GM18508 (cell line): ENCODE results near the gene SFMBT2.
A peak's percentile ranks its signal among the peaks of the same experiment; 100 is the strongest.
"Not testable (repeated sequence)": the region's sequence is repeated elsewhere in the genome, so short reads cannot be mapped to it uniquely, and the experiment has no call there.

ENCODE experiments used
- ATAC-seq: cut with Tn5 transposase; IDR thresholded peaks from one replicate; pipeline ENCODE4 v1.9.1; 2021; ENCODE audit warnings: moderate number of reproducible peaks; ENCODE audit not compliant: insufficient read depth, unreplicated experiment

The SFMBT2 gene

DNA sequence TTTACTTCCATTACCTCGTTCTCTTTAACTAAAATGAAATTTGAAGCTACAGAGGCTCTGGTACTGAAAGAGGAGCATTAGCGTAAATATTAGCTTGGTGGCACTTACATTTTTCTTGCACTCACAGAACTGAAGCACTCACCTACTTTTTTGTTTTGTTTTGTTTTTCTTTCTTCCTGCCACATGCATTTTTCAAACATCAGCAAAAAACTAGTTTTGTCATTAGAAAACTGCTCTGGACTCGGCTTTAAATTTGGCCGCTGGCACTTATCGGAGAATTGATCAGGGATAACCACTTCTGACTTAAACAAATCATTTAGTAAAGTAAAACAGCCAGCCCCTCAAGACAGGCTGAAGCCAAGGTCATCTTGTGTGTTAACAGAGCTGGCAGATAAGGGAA is 216.3 kb downstream of the SFMBT2 start:
- no peak for ATAC-seq

DNA sequence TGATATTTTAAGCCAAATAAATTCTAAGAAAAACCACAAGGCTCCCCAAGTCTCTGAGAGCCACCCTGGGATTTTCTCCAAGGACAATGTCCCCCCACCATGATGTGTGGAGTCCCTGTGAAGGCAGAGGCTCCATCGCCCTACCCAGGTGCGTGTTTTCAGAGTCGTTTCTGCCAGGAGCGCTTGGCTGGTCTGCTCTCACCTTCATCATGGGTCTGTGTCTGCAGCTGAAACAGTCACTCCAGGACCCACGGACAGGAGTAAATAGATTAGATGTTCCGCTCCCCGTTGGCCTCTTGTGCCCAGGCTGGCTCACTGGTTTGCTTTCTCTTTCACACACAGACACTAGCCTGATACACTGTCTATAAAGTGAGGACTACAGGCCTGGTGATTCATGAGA is 217.5 kb downstream of the SFMBT2 start:
- no peak for ATAC-seq

DNA sequence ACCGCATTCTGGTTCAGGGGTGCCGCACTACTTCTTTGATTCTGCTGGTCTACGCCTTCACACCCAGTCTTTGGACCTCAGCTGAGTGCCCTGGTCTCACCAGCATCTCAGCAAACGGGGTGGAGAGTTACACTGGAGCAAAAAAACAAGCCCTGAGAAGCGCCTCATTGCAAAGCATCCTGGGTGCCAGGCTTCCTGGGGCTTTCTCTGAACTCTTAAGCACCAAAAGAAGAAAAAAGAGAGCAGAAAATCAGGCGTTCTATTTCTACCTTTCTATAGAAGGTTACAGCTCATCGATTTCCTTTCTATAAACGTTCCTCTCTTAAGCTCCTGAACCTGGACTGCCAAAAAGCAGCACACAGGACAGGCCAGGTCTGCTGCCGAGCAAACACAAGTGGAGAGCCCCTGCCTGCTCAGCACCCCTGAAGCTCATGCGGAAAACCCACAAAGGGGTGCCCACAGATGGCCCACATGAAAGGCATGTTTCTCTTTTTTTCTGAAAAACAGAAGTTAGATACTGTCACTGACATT is 217.9 kb downstream of the SFMBT2 start:
- no peak for ATAC-seq

DNA sequence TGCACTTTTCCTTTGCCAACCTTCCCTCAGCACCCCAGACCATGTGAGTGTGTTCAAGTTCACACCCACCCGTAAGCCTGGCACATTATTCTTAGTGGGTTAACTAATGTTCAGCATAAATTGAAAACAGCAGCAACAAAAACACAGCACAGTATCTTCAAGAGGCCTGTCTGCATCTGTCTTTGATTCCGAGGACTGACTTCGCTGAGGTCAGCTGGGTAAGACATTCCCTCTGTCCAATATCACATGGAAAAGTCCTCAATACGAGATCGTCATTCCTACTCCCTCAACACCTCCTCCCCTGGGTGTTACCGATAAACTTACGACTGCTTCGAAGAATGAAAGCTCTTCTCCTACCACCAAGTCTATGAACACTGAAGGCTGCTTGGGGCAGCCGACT is 218.8 kb downstream of the SFMBT2 start:
- no peak for ATAC-seq

DNA sequence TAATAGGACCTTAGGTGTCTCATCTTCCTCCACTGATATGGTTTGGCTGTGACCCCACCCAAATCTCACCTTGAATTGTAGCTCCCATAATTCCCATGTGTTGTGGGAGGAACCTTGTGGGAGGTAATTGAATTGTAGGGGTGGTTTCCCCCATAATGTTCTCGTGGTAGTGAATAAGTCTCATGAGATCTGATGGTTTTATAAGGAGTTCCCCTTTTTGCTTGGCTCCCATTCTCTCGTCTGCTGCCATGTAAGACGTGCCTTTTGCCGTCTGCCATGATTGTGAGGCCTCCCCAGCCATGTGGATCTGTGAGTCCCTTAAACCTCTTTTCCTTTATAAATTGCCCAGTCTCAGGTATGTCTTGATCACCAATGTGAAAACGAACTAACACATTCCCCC is 220.1 kb downstream of the SFMBT2 start:
- not testable (repeated sequence) for ATAC-seq

DNA sequence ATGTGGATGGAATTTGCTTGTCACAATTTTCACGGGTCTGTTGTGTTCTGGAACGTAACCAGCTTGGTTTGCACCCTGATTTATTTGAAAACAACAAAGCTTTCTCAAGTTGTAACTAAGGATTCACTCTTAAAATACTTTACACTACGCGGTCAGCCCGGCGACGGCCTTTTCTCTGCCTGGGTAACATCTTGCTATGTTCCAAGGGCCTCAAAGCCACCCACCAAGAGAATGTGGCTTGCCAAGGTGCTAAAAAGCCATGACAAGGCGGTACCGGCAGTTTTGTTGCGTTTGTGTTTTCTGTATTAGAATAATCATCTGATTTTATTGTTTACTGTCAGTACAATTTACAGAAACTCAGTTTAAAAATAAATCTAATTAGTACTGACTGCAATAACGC is 220.9 kb downstream of the SFMBT2 start:
- ATAC-seq = no peak

DNA sequence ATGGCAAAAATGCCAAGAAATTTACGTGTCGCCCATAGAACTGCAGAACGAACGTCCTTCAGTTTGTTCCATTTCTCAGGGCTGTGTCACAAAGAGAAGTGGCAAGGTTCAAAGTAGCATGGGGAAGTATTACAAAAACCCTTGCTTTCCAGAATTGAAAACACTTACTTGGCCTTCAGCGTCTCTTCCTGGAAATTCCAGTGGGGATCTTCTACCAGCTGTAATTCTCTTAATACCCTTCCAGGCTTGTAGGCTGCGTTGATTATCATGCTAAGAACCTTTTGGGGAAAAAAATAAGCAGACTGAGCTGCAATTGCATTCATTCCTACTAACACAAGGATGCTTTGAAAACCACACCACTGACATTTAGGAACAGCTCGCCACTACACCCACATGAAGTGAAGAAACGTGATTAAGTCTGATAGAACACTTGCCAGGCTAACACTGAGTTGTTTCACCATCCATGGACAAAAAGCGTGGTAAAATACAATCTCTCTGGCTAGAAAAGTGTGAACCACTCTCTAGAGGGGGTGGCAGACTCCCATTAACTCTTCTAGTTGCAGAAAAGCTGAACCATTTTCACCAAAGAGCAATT is 222.3 kb downstream of the SFMBT2 start:
- ATAC-seq = no peak

DNA sequence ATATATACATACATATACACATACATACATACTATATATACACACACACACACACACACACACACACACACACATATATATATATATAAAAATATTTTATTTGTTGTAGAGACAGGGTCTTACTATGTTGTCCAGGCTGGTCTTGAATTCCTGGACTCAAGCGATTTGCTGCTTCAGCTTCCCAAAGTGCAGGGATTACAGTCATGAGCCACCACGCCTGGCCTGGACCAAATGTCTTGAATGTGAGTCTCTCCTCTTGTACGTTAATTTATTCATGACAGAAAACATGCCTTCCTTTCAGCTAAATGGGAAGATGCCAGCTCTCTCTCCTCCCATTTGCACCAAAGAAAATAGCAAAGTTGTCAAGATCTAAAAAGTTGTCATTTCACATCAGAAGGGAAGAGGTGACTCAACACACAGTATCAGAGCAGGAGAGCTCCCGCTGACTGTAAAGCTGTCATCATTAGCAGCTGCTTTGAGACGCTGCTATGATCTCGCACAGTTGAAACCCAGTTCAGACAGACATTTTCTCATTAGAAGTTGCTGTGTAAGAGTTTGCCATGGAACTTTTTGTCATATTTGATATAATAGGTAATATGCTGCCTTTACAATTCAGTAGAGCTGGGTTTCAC is 224.3 kb downstream of the SFMBT2 start:
- ATAC-seq = no peak

DNA sequence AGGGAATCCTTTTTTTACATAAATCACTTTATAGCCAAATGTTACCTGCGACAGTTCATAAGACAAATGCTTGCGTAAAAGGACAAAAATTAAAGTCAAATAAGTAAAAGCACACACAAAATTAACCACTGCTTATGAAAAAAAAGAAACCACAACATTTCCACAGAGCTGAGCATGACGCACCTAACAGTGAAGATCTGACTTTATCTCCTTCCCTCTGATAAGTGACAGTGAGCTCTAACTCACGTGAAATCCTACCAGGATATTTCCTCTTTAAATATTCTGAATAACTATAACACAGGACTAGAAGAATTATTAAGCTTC is 225.5 kb downstream of the SFMBT2 start:
- no peak for ATAC-seq

DNA sequence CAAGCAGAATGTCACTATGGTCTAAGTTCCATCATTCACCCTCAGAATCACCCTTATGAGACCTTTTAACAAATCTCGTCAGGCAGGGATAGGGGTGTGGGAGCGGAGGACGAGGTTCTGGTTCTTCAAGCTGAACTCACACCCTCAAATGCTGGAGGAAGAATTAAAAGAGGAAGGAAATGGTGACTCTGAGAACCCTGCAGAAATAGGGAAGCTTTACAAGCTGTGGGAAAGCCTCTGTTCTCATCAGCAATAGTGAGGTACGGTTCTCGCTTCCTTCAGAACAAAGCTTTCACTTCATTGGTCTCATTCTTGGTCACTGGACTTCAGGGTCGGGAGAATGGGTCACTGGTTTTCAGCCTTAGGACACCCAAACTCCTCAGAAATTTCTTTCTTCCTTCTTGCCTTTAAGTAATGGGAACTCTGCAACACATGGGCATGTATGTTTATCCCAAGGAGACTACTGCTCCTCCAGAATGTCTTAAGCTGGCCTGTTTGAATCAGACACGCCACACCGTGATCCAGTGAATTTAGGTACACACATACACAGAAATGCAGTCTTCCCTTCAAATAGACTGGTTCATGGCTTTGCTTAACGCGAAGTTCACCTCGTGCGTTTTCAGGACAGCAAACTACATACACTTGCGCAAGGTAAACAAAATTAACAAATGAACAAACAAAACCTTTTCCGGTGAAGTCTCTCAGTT is 226.0 kb downstream of the SFMBT2 start:
- ATAC-seq = peak; percentile 46

DNA sequence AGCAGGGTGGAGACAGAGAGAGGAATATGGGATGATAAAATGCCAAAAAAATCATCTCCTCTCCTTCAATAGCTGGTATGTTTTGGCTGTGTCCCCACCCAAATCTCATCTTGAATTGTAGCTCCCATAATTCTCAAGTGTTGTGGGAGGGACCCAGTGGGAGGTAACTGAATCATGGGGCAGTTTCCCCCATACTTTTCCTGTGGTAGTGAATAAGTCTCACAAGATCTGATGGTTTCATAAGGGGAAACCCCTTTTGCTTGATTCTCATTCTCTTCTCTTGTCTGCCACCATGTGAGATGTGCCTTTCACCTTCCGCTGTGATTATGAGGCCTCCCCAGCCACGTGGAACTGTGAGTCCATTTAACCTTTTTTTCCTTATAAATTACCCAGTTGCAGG is 226.7 kb downstream of the SFMBT2 start:
- ATAC-seq = not testable (repeated sequence)

DNA sequence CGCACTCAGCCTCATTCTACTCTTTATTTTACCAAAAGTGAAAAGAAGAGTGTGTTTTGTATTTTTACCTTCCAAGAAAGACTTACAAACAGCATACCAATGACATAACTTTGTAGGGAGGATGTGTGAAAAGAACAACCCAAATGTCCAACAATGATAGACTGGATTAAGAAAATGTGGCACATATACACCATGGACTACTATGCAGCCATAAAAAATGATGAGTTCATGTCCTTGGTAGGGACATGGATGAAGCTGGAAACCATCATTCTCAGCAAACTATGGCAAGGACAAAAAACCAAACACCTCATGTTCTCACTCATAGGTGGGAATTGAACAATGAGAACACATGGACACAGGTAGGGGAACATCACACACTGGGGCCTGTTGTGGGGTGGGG is 228.5 kb downstream of the SFMBT2 start:
- not testable (repeated sequence) for ATAC-seq

DNA sequence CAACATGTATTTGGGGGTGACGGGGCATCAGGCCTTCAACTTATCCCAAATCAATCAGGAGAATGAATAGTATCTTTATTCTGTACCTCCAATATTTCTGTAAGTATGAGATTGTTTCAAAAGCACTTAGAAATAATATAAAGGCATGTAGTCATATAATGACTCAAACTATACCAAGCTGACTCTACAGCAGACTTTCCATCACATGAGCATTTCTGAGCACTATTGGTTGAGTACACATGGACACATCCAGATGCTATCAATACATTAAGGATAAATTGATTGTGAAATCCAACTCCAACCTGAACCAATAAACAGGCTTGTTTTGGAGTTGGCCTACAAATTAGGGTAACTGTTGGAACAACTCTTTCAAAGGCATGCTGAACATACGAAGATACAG is 229.4 kb downstream of the SFMBT2 start:
- ATAC-seq = no peak

DNA sequence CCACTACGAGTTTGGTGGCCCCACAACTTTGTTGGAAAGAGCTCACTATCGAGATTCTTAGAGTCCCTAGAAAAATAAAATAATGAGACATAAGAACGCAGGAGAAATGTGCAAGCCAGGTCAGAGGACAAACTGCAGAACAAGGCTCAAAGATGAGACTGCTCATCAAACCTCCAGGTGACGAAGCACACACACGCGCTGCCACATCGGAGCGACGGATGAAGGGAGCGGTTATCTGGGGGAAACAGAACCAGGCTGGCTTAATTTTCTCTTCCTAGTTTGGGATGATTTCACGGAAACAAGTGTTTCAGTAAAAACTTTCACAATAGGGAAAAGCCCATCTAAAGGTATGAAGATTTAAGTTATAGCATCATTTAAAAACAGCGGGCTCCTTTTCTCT is 231.3 kb downstream of the SFMBT2 start:
- ATAC-seq = no peak

DNA sequence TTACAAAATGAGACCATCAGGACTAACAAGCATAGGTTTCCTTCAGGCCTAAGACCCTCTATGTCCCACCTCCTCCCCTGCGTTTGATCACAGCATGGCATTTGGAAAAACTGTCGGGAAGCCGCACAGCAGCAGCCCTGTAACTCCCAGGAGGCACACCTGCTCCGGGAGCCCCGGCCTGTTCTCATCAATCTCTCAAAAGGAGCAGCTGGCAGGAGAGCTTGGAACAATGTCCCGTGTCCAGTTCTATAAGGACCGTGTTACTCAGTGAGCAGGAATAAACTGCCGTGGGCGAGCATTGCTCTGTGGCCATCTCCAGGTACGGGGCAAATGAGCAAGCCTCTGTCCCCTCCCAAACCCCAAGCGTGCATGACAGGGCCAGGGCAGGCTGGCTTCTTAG is 236.9 kb downstream of the SFMBT2 start:
- ATAC-seq = no peak

DNA sequence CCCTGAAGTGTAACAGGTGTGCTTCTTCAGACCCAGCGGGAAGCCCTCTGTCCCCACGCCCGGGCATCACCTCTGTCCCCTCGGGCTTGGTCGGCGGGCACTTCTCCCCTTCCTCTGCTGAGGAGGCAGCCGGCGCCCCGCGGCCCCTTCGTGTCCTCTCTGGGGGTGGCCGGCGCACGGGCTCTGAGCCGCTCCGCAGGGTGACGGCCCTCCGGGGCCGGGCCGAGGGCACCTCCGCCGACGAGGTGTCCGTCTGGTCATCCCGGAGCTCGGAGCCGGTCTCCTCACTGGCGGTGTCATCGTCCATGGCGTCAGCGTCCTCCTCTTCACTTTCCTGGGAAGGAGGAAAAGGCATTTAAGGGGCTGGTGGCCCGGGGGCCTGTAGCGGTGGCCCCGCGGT is 239.0 kb downstream of the SFMBT2 start:
- no peak for ATAC-seq

DNA sequence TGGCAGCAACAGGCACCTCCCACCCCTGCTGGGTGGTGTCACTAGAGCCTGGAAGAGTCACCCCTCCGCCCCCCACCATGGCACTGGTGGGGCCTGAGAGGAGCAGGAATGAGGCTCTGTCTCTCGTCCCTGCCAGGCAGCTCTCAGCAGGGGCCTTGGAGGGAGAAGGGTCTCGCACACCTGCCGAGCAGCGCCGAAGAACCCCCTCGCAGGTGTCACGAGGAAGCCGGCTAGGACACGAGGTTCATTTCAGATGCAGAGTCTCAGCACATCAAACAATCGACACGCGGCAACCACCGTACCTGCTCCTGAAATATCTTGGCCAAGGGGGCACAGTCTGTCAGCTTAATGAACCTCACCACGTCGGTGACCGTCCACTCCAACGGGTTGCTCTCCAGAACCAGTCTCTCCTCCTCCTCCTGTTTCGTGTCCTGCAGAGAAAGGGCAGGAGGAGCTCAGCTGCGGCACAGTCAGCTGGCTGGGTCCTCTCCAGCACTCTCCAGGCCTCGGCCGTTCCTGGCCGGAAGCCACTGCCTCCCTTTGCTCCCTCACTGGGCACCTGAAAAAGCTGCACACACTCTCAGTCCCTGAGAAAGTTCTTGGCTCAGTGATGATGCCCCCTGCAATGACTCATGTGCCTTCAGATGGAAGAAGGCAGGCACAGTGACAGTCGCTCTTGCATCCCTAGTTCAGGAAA is 240.1 kb downstream of the SFMBT2 start:
- no peak for ATAC-seq

DNA sequence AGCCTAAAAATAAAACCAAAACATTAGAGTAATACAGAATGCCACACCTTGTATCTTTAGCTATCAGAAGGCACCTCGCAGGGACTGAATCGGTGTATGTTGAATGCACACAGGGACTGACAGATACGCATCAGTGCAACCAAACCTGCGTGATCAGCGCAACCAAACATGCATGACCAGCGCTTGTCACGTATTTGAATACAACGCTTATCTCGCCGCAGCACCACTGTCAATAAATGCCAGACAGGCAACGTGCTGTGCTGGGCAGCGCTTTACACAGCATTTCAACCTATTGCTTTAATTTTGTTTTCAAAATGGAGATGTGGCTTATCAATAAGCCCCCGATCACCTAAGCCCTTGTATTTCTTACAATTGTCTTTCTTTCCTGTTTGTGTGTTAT is 242.4 kb downstream of the SFMBT2 start:
- ATAC-seq = no peak

DNA sequence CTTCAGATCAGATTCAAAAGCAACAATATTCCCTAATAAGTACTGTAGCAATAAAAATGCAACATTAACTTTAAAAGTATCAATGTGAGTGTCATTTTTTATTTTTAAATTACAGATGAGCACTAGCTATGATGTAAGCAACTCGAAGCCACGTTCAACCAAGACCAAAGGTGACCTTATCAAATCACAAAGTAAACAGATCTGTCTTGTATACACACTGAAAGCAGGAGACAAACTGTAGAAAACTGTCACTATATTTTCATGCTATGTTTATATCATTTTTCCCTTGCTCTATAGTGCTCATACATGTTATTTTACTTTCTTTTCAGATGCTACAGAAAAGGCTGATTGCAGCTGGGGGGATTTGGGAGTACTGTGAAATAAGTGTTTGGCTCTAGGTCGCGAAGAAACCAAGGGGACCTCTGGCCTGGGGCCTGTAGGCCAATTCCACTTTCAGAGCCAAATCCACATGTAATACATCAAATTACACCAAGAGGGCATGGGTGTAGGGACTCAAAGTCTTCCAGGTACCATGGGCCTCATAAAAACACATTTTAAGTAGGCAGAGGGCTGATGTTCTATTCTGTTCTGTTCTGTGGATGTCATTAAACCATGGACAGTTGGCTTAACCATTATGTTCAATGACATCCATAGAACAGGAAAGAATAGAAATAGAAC is 245.2 kb downstream of the SFMBT2 start:
- no peak for ATAC-seq

DNA sequence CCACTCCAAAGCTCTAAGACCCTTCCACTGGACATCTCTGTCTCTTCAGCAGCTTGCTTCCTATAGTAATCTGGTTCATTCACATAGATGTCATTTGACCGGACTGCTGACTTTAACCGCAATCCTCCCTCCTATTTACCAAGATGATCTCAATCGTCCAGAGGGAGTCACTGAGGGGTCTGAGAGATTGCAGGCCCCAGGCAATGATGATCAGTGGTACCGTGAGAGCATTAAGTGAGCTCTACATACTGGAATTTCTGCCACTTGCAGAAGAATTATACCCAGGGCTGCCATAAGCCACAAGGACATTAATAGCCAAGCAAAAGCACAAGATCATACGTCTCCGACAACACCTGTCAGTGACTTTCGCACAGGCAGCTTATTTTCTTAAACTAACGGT is 245.9 kb downstream of the SFMBT2 start:
- ATAC-seq = no peak

DNA sequence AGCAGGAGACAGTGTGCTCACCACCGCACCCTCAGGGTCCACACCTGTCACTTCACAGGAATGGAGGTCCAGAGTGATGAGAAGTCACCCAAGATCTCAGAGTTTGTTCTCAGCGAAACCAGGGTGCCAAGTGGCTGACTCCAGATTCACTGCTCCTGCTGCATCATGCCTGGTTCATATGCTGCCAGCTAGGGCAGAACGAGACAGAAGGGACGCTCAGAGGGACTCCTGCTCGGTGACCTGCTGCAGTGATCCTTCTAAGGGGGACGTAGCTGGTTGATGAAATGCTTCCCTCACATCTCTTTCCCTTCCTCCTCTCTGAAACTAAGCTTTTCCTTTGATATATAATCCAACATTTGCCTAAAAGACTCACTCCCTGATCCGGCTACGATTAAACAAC is 248.5 kb downstream of the SFMBT2 start:
- no peak for ATAC-seq
